ENCODE data around the gene OPHN1.

DNA sequence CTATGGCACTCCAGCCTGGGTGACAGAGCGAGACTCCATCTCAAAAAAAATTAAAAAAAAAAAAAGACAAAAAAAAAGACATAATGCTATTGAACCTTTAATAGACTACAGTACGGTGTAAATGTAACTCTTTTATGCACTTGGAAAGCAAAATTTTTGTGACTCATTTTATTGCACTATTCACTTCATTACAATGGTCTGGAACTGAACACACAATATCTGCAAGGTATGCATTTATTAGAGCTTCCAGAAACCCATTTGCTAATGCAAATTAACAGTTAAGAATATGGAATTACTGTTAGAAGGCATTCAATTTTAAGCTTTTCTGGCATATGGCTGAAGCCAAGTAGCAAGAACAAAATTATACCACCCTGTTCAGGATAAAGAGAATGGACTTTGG is 176.3 kb downstream of the OPHN1 start:
- TF ChIP-seq, protein P1, sequence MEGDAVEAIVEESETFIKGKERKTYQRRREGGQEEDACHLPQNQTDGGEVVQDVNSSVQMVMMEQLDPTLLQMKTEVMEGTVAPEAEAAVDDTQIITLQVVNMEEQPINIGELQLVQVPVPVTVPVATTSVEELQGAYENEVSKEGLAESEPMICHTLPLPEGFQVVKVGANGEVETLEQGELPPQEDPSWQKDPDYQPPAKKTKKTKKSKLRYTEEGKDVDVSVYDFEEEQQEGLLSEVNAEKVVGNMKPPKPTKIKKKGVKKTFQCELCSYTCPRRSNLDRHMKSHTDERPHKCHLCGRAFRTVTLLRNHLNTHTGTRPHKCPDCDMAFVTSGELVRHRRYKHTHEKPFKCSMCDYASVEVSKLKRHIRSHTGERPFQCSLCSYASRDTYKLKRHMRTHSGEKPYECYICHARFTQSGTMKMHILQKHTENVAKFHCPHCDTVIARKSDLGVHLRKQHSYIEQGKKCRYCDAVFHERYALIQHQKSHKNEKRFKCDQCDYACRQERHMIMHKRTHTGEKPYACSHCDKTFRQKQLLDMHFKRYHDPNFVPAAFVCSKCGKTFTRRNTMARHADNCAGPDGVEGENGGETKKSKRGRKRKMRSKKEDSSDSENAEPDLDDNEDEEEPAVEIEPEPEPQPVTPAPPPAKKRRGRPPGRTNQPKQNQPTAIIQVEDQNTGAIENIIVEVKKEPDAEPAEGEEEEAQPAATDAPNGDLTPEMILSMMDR (IDR thresholded peaks at IDR 0.05), result no peak
- TF ChIP-seq POLR2A (IDR thresholded peaks at IDR 0.05), result no peak

Measured in lower leg skin (tissue), 3 donors.